Measurements from ENCODE around the gene SCFD2.
"Not testable (repeated sequence)": the region's sequence is repeated elsewhere in the genome, so short reads cannot be mapped to it uniquely, and the experiment has no call there.

SCFD2 gene

DNA sequence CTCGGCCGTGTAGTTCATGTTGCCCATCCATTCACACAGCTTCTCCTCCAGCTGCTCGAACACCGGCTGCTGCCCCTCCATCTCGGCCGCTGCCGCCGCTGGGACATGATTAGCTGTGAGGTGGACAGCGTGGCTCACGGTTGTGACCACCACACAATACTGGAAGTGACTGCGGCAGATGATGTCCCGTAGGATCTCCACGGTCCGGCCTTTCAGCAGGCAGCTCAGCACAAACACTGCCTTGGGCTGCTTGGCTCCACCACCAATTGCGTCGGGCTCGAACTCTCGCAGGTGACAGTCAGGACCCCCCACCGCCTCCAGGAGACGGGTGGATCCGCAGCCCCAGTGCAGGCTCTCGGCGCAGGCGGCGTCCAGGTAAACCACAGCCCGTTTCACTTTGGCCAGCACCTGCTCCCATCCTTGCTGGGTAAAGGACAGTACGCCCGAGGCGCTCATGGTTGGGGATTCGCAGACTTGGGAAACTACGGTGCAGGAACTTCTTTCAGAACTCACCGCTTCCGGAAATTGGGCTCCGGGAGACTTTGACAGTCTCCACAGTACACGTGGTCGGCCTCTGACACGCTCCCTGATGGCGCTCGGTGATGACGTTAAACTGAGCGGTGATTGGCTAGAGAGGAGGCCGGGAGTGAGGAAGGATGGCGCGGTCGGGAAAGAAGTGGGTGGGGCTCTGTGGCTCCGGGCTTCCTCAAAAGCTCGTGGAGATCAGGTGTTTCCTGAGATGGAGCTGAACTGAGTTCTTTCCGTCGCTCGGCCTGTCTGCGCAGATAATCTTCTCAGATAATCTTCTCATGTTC, at the start of gene SCFD2:
SCFD2 (minus strand) TSS at position 576 of the 815 bp plus-strand sequence.
- H3K4me3 ChIP-seq (ENCODE audit: low read length): peak within 1 kb of the TSS; percentile 95
- TF ChIP-seq, protein P1, sequence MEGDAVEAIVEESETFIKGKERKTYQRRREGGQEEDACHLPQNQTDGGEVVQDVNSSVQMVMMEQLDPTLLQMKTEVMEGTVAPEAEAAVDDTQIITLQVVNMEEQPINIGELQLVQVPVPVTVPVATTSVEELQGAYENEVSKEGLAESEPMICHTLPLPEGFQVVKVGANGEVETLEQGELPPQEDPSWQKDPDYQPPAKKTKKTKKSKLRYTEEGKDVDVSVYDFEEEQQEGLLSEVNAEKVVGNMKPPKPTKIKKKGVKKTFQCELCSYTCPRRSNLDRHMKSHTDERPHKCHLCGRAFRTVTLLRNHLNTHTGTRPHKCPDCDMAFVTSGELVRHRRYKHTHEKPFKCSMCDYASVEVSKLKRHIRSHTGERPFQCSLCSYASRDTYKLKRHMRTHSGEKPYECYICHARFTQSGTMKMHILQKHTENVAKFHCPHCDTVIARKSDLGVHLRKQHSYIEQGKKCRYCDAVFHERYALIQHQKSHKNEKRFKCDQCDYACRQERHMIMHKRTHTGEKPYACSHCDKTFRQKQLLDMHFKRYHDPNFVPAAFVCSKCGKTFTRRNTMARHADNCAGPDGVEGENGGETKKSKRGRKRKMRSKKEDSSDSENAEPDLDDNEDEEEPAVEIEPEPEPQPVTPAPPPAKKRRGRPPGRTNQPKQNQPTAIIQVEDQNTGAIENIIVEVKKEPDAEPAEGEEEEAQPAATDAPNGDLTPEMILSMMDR (conservative IDR thresholded peaks at IDR 0.05; ENCODE audit: low read length): no peak

DNA sequence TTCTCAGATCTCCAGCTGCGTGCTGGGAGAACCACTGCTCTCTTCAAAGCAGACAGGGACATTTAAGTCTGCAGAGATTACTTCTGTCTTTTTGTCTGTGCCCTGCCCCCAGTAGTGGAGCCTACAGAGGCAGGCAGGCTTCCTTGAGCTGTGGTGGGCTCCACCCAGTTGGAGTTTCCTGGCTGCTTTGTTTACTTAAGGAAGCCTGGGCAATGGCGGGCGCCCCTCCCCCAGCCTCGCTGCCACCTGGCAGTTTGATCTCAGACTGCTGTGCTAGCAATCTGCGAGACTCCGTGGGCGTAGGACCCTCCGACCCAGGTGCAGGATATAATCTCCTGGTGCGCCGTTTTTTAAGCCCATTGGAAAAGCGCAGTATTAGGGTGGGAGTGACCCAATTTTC, 43.6 kb upstream of the SCFD2 start:
- not testable (repeated sequence) for H3K4me3 ChIP-seq (ENCODE audit: low read length); DNase-seq (ENCODE audit: low read depth)

More for the DNA sequence above, at the start of gene SCFD2:
- DNase-seq (ENCODE audit: low read depth): peak; percentile 96

GRCh38 chr4:53380221-53380620, 14.4 kb upstream of the SCFD2 start:
- DNase-seq (ENCODE audit: low read depth): no peak
- no peak overlapping the region for H3K4me3 ChIP-seq (ENCODE audit: low read length)
- TF ChIP-seq, protein P1 (conservative IDR thresholded peaks at IDR 0.05; ENCODE audit: low read length): no peak

DNA sequence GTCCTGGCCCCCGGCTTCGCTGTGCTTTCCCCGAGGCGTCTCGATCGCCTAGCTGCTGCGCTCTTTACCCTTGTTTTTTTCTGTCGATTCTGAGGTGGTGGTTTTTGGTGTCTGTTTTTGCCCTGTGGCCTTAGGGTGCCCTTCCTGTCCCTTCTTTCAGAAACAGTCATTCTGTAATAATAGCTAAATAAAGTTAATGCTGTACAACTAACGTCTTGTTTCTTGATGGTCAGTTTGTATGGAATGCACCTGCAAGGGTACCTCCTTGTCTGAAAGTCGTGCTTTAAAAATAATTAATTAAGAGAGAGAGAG, 12.3 kb upstream of the SCFD2 start:
- no peak for DNase-seq (ENCODE audit: low read depth)
- H3K4me3 ChIP-seq (ENCODE audit: low read length): peak overlapping the region; percentile 80
- TF ChIP-seq, protein P1 (conservative IDR thresholded peaks at IDR 0.05; ENCODE audit: low read length): no peak

- TF ChIP-seq, protein P1 (conservative IDR thresholded peaks at IDR 0.05; ENCODE audit: low read length): no peak
- peak within 1 kb of the TSS; percentile 80 for H3K4me3 ChIP-seq (ENCODE audit: low read length)
- DNase-seq (ENCODE audit: low read depth): peak; percentile 83
These were observed 11.7 kb upstream of the SCFD2 start, which contains the start of gene FIP1L1 for GRCh38 chr4:53377319-53378170. TSS of gene FIP1L1 (plus strand) at chr4:53377641. CDS start at chr4:53377839, 198 bp downstream.

DNA sequence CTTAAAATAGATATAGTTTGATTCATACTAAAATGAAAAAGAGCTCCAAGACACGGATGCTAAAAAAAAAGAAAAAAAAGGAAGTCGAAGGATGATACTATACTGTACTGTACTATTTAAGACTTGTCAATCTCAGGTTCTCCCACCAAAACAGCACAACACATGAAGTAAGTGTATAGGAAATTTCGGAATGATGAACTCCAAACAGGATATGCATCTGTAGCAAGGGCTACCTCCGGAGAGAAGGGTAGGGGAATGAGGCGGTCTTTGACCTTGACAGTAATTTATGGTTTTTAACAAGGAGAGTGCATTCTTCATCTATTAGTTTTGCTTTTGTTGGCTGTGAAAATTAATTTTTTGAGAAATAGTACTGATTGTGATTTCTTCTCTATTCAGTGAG, 11.0 kb upstream of the SCFD2 start:
- DNase-seq (ENCODE audit: low read depth): no peak
- TF ChIP-seq, protein P1 (conservative IDR thresholded peaks at IDR 0.05; ENCODE audit: low read length): no peak
- peak overlapping the region; percentile 80 for H3K4me3 ChIP-seq (ENCODE audit: low read length)

DNA sequence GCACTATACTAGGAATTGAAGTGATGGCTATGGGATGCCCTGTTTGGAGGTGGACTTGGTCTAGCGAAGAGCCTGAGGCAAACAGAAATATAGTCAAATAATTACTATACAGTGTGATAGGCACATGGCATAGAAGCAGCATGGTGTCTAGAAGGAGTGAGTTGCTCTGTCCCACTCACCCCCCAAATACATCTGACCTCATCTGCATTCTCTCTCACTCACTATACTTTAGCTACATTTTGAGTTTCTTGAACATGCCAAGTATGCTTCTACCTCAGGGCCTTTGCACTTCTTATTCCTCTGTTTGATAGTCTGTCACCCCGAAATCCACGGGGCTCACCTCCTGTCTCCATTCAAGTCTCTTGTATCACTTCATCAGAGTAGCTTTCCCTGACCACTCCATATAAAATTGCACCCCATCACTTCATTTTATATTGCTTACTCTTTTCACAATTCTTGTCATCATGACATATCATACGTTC, 9.0 kb upstream of the SCFD2 start:
- DNase-seq (ENCODE audit: low read depth): no peak
- no peak overlapping the region for H3K4me3 ChIP-seq (ENCODE audit: low read length)
- TF ChIP-seq, protein P1 (conservative IDR thresholded peaks at IDR 0.05; ENCODE audit: low read length): no peak

All from AG10803 (cell line).